ENCODE results near the gene ITFG1. TPM values are rescaled to one million over a fixed set of nuclear protein-coding genes. Genes with fewer than 3 reads are reported as not detected.

The ITFG1 gene
- total and polyA plus RNA-seq, 7 experiments from 2014 or later: 20.8 to 34.3 (median 25.2) TPM

GRCh38 chr16:47413041-47413440, 47.8 kb downstream of the ITFG1 start:
- Mint-ChIP-seq H3K4me3 (no peak overlapping the region), H3K9me3 (peaks cover 0 to 4% (median 0%) of the 10 kb centered on the region in 11 donors), H3K4me1 (peaks cover 17 to 34% (median 25%) of the 10 kb centered on the region in 7 donors), H3K27ac (peak overlapping the region in 2 of 9 donors; percentile 38 to 65), H3K27me3 (no peaks in the 10 kb centered on the region), H3K36me3 (peaks cover 7 to 70% (median 41%) of the 10 kb centered on the region in 5 donors)
- ATAC-seq: no peak
- H3K9me3 ChIP-seq (ENCODE audit: control insufficient read depth in 2 of 3, low read length in 3 of 3): no peaks in the 10 kb centered on the region
- intact Hi-C loops (cut with micrococcal nuclease): no loop called here
- peaks cover 0 to 4% of the 10 kb centered on the region in 2 donors for H3K4me1 ChIP-seq (ENCODE audit: control insufficient read depth in 2 of 2, insufficient read depth in 2 of 2, low read length in 2 of 2)
- no peaks in the 10 kb centered on the region for H3K27me3 ChIP-seq (ENCODE audit: control insufficient read depth in 2 of 2, insufficient read depth in 2 of 2, low read length in 2 of 2)
- ChIA-PET CTCF (no interaction called here), POLR2A (no interaction called here)
- no peak overlapping the region for H3K27ac ChIP-seq (ENCODE audit: low read depth, low read length)
- peaks cover 0 to 8% (median 0%) of the 10 kb centered on the region in 3 experiments for H3K36me3 ChIP-seq (ENCODE audit: control insufficient read depth in 2 of 3, insufficient read depth in 3 of 3, low read length in 3 of 3)
- H3K4me3 ChIP-seq (ENCODE audit: low read length): no peak overlapping the region
- DNase-seq: no peak

- CTCF ChIA-PET: no interaction called here
- no peak overlapping the region for H3K27ac ChIP-seq (ENCODE audit: low read depth, low read length)
- no peak overlapping the region for H3K4me3 ChIP-seq (ENCODE audit: low read length)
- H3K27ac Mint-ChIP-seq: no peak overlapping the region
- DNase-seq (no peak), ATAC-seq (no peak)
- H3K27me3 ChIP-seq (ENCODE audit: control insufficient read depth in 2 of 2, insufficient read depth in 2 of 2, low read length in 2 of 2): no peaks in the 10 kb centered on the region
- POLR2A ChIA-PET: no interaction called here
- no peaks in the 10 kb centered on the region for H3K27me3 Mint-ChIP-seq
- H3K4me1 Mint-ChIP-seq: peaks cover 14 to 35% (median 26%) of the 10 kb centered on the region in 7 donors
- peaks cover 11 to 61% (median 37%) of the 10 kb centered on the region in 5 donors for H3K36me3 Mint-ChIP-seq
- peaks cover 0 to 4% of the 10 kb centered on the region in 2 donors for H3K4me1 ChIP-seq (ENCODE audit: control insufficient read depth in 2 of 2, insufficient read depth in 2 of 2, low read length in 2 of 2)
- peaks cover 0 to 8% (median 0%) of the 10 kb centered on the region in 3 experiments for H3K36me3 ChIP-seq (ENCODE audit: control insufficient read depth in 2 of 3, insufficient read depth in 3 of 3, low read length in 3 of 3)
- H3K9me3 ChIP-seq (ENCODE audit: control insufficient read depth in 2 of 3, low read length in 3 of 3): no peaks in the 10 kb centered on the region
- H3K9me3 Mint-ChIP-seq: peaks cover 0 to 3% (median 0%) of the 10 kb centered on the region in 11 donors
- H3K4me3 Mint-ChIP-seq: no peak overlapping the region
- intact Hi-C loops (cut with micrococcal nuclease): no loop called here
These were observed 52.4 kb downstream of the ITFG1 start for GRCh38 chr16:47408491-47408890.

GRCh38 chr16:47395733-47396498, 64.9 kb downstream of the ITFG1 start:
- peaks cover 6 to 16% of the 10 kb centered on the region in 2 donors for H3K4me1 ChIP-seq (ENCODE audit: control insufficient read depth in 2 of 2, insufficient read depth in 2 of 2, low read length in 2 of 2)
- no peak for ATAC-seq
- no peaks in the 10 kb centered on the region for H3K27me3 ChIP-seq (ENCODE audit: control insufficient read depth in 2 of 2, insufficient read depth in 2 of 2, low read length in 2 of 2)
- no peaks in the 10 kb centered on the region for H3K9me3 Mint-ChIP-seq
- no peak overlapping the region for H3K4me3 ChIP-seq (ENCODE audit: low read length)
- intact Hi-C loops (cut with micrococcal nuclease): no loop called here
- no peaks in the 10 kb centered on the region for H3K27me3 Mint-ChIP-seq
- POLR2A ChIA-PET: no interaction called here
- peaks cover 9 to 37% (median 27%) of the 10 kb centered on the region in 7 donors for H3K4me1 Mint-ChIP-seq
- H3K27ac Mint-ChIP-seq: no peak overlapping the region
- CTCF ChIA-PET: no interaction called here
- peaks cover 7 to 29% (median 22%) of the 10 kb centered on the region in 5 donors for H3K36me3 Mint-ChIP-seq
- no peak overlapping the region for H3K4me3 Mint-ChIP-seq
- no peaks in the 10 kb centered on the region for H3K9me3 ChIP-seq (ENCODE audit: control insufficient read depth in 2 of 3, low read length in 3 of 3)
- DNase-seq: no peak
- no peak overlapping the region for H3K27ac ChIP-seq (ENCODE audit: low read depth, low read length)
- H3K36me3 ChIP-seq (ENCODE audit: control insufficient read depth in 2 of 3, insufficient read depth in 3 of 3, low read length in 3 of 3): peaks cover 0 to 5% (median 0%) of the 10 kb centered on the region in 3 experiments

- Histone ChIP-seq H3K9me3 (ENCODE audit: control insufficient read depth in 2 of 3, low read length in 3 of 3) (no peaks in the 10 kb centered on the region), H3K27ac (ENCODE audit: low read depth, low read length) (no peak overlapping the region), H3K4me3 (ENCODE audit: low read length) (no peak overlapping the region), H3K36me3 (ENCODE audit: control insufficient read depth in 2 of 3, insufficient read depth in 3 of 3, low read length in 3 of 3) (peaks cover 0 to 5% (median 0%) of the 10 kb centered on the region in 3 experiments), H3K4me1 (ENCODE audit: control insufficient read depth in 2 of 2, insufficient read depth in 2 of 2, low read length in 2 of 2) (peaks cover 6 to 16% of the 10 kb centered on the region in 2 donors), H3K27me3 (ENCODE audit: control insufficient read depth in 2 of 2, insufficient read depth in 2 of 2, low read length in 2 of 2) (no peaks in the 10 kb centered on the region)
- DNase-seq (peak in 6 of 9 donors; percentile 1 to 23 (median 12)), ATAC-seq (peak; percentile 62)
- Mint-ChIP-seq H3K9me3 (no peaks in the 10 kb centered on the region), H3K36me3 (peaks cover 5 to 33% (median 15%) of the 10 kb centered on the region in 5 donors), H3K4me1 (peaks cover 9 to 37% (median 29%) of the 10 kb centered on the region in 7 donors), H3K4me3 (peak overlapping the region in 6 of 10 donors; percentile 2 to 54 (median 12)), H3K27me3 (no peaks in the 10 kb centered on the region), H3K27ac (peak overlapping the region in 2 of 9 donors; percentile 9 to 14)
- ChIA-PET POLR2A (no interaction called here), CTCF (no interaction called here)
- intact Hi-C loops (cut with micrococcal nuclease): no loop called here
These were observed 68.8 kb downstream of the ITFG1 start for GRCh38 chr16:47392081-47392480.

GRCh38 chr16:47388705-47389104, 72.2 kb downstream of the ITFG1 start:
- Histone ChIP-seq H3K4me1 (ENCODE audit: control insufficient read depth in 2 of 2, insufficient read depth in 2 of 2, low read length in 2 of 2) (peaks cover 6 to 16% of the 10 kb centered on the region in 2 donors), H3K27me3 (ENCODE audit: control insufficient read depth in 2 of 2, insufficient read depth in 2 of 2, low read length in 2 of 2) (no peaks in the 10 kb centered on the region), H3K4me3 (ENCODE audit: low read length) (no peak overlapping the region), H3K27ac (ENCODE audit: low read depth, low read length) (no peak overlapping the region), H3K36me3 (ENCODE audit: control insufficient read depth in 2 of 3, insufficient read depth in 3 of 3, low read length in 3 of 3) (no peaks in the 10 kb centered on the region), H3K9me3 (ENCODE audit: control insufficient read depth in 2 of 3, low read length in 3 of 3) (no peaks in the 10 kb centered on the region)
- Mint-ChIP-seq H3K27ac (no peak overlapping the region), H3K4me3 (no peak overlapping the region), H3K36me3 (peaks cover 0 to 32% (median 14%) of the 10 kb centered on the region in 5 donors), H3K27me3 (no peaks in the 10 kb centered on the region), H3K9me3 (no peaks in the 10 kb centered on the region), H3K4me1 (peaks cover 7 to 23% (median 18%) of the 10 kb centered on the region in 7 donors)
- no peak for DNase-seq
- intact Hi-C loops (cut with micrococcal nuclease): no loop called here
- ChIA-PET CTCF (no interaction called here), POLR2A (no interaction called here)
- ATAC-seq: no peak

- CTCF ChIA-PET: no interaction called here
- H3K27ac Mint-ChIP-seq: no peak overlapping the region
- DNase-seq: no peak
These were observed 73.7 kb downstream of the ITFG1 start for GRCh38 chr16:47387026-47387734.

More at GRCh38 chr16:47387026-47387734, 73.7 kb downstream of the ITFG1 start:
- Histone ChIP-seq H3K27me3 (ENCODE audit: control insufficient read depth in 2 of 2, insufficient read depth in 2 of 2, low read length in 2 of 2) (no peaks in the 10 kb centered on the region), H3K4me3 (ENCODE audit: low read length) (no peak overlapping the region), H3K27ac (ENCODE audit: low read depth, low read length) (no peak overlapping the region), H3K9me3 (ENCODE audit: control insufficient read depth in 2 of 3, low read length in 3 of 3) (no peaks in the 10 kb centered on the region), H3K4me1 (ENCODE audit: control insufficient read depth in 2 of 2, insufficient read depth in 2 of 2, low read length in 2 of 2) (peaks cover 4 to 5% of the 10 kb centered on the region in 2 donors), H3K36me3 (ENCODE audit: control insufficient read depth in 2 of 3, insufficient read depth in 3 of 3, low read length in 3 of 3) (no peaks in the 10 kb centered on the region)
- Mint-ChIP-seq H3K27me3 (no peaks in the 10 kb centered on the region), H3K9me3 (no peaks in the 10 kb centered on the region), H3K36me3 (peaks cover 0 to 34% (median 14%) of the 10 kb centered on the region in 5 donors), H3K4me3 (no peak overlapping the region), H3K4me1 (peaks cover 4 to 11% (median 5%) of the 10 kb centered on the region in 7 donors)
- intact Hi-C loops (cut with micrococcal nuclease): no loop called here
- POLR2A ChIA-PET: no interaction called here
- no peak for ATAC-seq
